WTC11 (cell line): Measurements from ENCODE around the gene RIC8B.

Experiments
- ESRRA ChIP-seq: sonication (generic); formaldehyde crosslinking; IDR thresholded peaks from 2 replicates; pipeline ENCODE4 v1.8.1; 2022; ENCODE audit warnings: mild to moderate bottlenecking, missing genetic modification reagents, borderline replicate concordance
- FOXJ3 ChIP-seq: sonication (generic); formaldehyde crosslinking; IDR thresholded peaks from 2 replicates; pipeline ENCODE4 v1.9.0; 2021; ENCODE audit warnings: missing genetic modification reagents, mild to moderate bottlenecking, borderline replicate concordance
- GRHL2 ChIP-seq: fragments of 250-450 bp; sonication (Bioruptor Pico); IDR thresholded peaks from 2 replicates; pipeline ENCODE4 v1.8.0; 2022; ENCODE audit warnings: mild to moderate bottlenecking, moderate library complexity; ENCODE audit not compliant: insufficient replicate concordance, severe bottlenecking
- NR3C1 ChIP-seq: sonication (generic); formaldehyde crosslinking; conservative IDR thresholded peaks from 2 replicates; pipeline ENCODE4 v1.8.1; 2023; ENCODE audit warnings: low read depth, mild to moderate bottlenecking, missing genetic modification reagents
- RELA ChIP-seq: sonication (generic); formaldehyde crosslinking; IDR thresholded peaks from 2 replicates; pipeline ENCODE4 v1.8.1; 2022; ENCODE audit warnings: missing genetic modification reagents, mild to moderate bottlenecking, borderline replicate concordance
- SMAD3 ChIP-seq: sonication (generic); formaldehyde crosslinking; IDR thresholded peaks from 2 replicates; pipeline ENCODE4 v1.8.0; 2022; ENCODE audit warnings: missing genetic modification reagents, mild to moderate bottlenecking, borderline replicate concordance
- TF ChIP-seq, protein P1 (sequence below): fragments of 200-600 bp; IDR thresholded peaks from 2 replicates; pipeline ENCODE4 v1.8.0; 2022; ENCODE audit warnings: antibody characterized with exemption
- TF ChIP-seq, protein P2 (sequence below): sonication (generic); formaldehyde crosslinking; conservative IDR thresholded peaks from 2 replicates; pipeline ENCODE4 v1.8.1; 2023; ENCODE audit warnings: mild to moderate bottlenecking, low read depth, missing genetic modification reagents, moderate library complexity
- TF ChIP-seq, protein P3 (sequence below): sonication (generic); formaldehyde crosslinking; IDR thresholded peaks from 2 replicates; pipeline ENCODE4 v1.8.1; 2023; ENCODE audit warnings: mild to moderate bottlenecking, missing genetic modification reagents, moderate library complexity
- TF ChIP-seq, protein P4 (sequence below): sonication (generic); formaldehyde crosslinking; IDR thresholded peaks from 2 replicates; pipeline ENCODE4 v1.8.0; 2022; ENCODE audit warnings: missing genetic modification reagents
- TF ChIP-seq, protein P5 (sequence below): sonication (generic); formaldehyde crosslinking; IDR thresholded peaks from 2 replicates; pipeline ENCODE4 v1.8.1; 2023; ENCODE audit warnings: mild to moderate bottlenecking, moderate library complexity, missing genetic modification reagents

DNA sequence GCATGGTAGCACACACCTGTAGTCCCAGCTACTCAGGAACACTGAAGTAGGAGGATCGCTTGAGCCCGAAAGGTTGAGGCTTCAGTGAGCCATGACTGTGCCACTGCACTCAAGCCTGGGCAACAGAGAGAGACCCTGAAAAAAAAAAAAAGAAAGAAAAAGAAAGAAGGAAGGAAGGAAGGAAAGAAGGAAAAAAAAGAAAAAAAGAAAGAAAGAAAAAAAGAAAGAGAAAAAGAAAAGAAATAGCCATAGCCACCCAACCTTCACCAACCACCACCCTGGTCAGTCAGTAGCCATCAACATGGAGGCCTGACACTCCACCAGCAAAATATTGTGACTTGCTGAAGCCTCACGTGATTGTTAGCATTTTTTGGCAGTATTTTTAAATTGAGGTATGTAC is 159.8 kb downstream of the RIC8B start:
- TF ChIP-seq, protein P1, sequence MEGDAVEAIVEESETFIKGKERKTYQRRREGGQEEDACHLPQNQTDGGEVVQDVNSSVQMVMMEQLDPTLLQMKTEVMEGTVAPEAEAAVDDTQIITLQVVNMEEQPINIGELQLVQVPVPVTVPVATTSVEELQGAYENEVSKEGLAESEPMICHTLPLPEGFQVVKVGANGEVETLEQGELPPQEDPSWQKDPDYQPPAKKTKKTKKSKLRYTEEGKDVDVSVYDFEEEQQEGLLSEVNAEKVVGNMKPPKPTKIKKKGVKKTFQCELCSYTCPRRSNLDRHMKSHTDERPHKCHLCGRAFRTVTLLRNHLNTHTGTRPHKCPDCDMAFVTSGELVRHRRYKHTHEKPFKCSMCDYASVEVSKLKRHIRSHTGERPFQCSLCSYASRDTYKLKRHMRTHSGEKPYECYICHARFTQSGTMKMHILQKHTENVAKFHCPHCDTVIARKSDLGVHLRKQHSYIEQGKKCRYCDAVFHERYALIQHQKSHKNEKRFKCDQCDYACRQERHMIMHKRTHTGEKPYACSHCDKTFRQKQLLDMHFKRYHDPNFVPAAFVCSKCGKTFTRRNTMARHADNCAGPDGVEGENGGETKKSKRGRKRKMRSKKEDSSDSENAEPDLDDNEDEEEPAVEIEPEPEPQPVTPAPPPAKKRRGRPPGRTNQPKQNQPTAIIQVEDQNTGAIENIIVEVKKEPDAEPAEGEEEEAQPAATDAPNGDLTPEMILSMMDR = no peak
- TF ChIP-seq SMAD3 (CRISPR knock-in tag) (no peak), ESRRA (CRISPR knock-in tag) (no peak), GRHL2 (CRISPR knock-in tag) (no peak), FOXJ3 (no peak), NR3C1 (CRISPR knock-in tag) (no peak), RELA (CRISPR knock-in tag) (no peak)
- TF ChIP-seq, protein P2, sequence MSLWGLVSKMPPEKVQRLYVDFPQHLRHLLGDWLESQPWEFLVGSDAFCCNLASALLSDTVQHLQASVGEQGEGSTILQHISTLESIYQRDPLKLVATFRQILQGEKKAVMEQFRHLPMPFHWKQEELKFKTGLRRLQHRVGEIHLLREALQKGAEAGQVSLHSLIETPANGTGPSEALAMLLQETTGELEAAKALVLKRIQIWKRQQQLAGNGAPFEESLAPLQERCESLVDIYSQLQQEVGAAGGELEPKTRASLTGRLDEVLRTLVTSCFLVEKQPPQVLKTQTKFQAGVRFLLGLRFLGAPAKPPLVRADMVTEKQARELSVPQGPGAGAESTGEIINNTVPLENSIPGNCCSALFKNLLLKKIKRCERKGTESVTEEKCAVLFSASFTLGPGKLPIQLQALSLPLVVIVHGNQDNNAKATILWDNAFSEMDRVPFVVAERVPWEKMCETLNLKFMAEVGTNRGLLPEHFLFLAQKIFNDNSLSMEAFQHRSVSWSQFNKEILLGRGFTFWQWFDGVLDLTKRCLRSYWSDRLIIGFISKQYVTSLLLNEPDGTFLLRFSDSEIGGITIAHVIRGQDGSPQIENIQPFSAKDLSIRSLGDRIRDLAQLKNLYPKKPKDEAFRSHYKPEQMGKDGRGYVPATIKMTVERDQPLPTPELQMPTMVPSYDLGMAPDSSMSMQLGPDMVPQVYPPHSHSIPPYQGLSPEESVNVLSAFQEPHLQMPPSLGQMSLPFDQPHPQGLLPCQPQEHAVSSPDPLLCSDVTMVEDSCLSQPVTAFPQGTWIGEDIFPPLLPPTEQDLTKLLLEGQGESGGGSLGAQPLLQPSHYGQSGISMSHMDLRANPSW (CRISPR knock-in tag) = no peak
- TF ChIP-seq, protein P3, sequence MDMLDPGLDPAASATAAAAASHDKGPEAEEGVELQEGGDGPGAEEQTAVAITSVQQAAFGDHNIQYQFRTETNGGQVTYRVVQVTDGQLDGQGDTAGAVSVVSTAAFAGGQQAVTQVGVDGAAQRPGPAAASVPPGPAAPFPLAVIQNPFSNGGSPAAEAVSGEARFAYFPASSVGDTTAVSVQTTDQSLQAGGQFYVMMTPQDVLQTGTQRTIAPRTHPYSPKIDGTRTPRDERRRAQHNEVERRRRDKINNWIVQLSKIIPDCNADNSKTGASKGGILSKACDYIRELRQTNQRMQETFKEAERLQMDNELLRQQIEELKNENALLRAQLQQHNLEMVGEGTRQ (CRISPR knock-in tag) = no peak
- TF ChIP-seq, protein P4, sequence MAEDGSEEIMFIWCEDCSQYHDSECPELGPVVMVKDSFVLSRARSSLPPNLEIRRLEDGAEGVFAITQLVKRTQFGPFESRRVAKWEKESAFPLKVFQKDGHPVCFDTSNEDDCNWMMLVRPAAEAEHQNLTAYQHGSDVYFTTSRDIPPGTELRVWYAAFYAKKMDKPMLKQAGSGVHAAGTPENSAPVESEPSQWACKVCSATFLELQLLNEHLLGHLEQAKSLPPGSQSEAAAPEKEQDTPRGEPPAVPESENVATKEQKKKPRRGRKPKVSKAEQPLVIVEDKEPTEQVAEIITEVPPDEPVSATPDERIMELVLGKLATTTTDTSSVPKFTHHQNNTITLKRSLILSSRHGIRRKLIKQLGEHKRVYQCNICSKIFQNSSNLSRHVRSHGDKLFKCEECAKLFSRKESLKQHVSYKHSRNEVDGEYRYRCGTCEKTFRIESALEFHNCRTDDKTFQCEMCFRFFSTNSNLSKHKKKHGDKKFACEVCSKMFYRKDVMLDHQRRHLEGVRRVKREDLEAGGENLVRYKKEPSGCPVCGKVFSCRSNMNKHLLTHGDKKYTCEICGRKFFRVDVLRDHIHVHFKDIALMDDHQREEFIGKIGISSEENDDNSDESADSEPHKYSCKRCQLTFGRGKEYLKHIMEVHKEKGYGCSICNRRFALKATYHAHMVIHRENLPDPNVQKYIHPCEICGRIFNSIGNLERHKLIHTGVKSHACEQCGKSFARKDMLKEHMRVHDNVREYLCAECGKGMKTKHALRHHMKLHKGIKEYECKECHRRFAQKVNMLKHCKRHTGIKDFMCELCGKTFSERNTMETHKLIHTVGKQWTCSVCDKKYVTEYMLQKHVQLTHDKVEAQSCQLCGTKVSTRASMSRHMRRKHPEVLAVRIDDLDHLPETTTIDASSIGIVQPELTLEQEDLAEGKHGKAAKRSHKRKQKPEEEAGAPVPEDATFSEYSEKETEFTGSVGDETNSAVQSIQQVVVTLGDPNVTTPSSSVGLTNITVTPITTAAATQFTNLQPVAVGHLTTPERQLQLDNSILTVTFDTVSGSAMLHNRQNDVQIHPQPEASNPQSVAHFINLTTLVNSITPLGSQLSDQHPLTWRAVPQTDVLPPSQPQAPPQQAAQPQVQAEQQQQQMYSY (CRISPR knock-in tag) = no peak
- TF ChIP-seq, protein P5, sequence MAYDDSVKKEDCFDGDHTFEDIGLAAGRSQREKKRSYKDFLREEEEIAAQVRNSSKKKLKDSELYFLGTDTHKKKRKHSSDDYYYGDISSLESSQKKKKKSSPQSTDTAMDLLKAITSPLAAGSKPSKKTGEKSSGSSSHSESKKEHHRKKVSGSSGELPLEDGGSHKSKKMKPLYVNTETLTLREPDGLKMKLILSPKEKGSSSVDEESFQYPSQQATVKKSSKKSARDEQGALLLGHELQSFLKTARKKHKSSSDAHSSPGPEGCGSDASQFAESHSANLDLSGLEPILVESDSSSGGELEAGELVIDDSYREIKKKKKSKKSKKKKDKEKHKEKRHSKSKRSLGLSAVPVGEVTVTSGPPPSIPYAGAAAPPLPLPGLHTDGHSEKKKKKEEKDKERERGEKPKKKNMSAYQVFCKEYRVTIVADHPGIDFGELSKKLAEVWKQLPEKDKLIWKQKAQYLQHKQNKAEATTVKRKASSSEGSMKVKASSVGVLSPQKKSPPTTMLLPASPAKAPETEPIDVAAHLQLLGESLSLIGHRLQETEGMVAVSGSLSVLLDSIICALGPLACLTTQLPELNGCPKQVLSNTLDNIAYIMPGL (CRISPR knock-in tag) = no peak
